K562 (cell line): ENCODE measurements around the gene SLC39A6. TPM values are rescaled to one million over a fixed set of nuclear protein-coding genes. Genes with fewer than 3 reads are reported as not detected.

Experiments used
- CBX5 ChIP-seq: IDR thresholded peaks from 2 replicates; pipeline ENCODE4 v1.6.1; 2014; ENCODE audit warnings: low read depth, borderline replicate concordance
- HOXB6 ChIP-seq: fragments of 250-450 bp; sonication (Bioruptor Pico); IDR thresholded peaks from 2 replicates; pipeline ENCODE4 v1.5.1; 2022; ENCODE audit warnings: mild to moderate bottlenecking, borderline replicate concordance
- NCOA2 ChIP-seq, 2 experiments: fragments of 450-650 bp; IDR thresholded peaks; 2 replicates each; pipeline ENCODE4 v1.6.1; 2018; ENCODE audit warnings: mild to moderate bottlenecking in 2 of 2, moderate library complexity in 1 of 2; ENCODE audit not compliant: partially characterized antibody in 2 of 2
- ZBTB40 ChIP-seq, 2 experiments: fragments of 450-650 bp in 1 of 2; sonication (generic) in 1 of 2; formaldehyde crosslinking in 1 of 2; IDR thresholded peaks; 2 replicates each; pipeline versions ENCODE4 v1.7.1 to v1.9.0; 2016 to 2022; ENCODE audit warnings: inconsistent platforms in 1 of 2, mild to moderate bottlenecking in 1 of 2, missing genetic modification reagents in 1 of 2
- ZNF609 ChIP-seq: sonication (generic); formaldehyde crosslinking; IDR thresholded peaks from 2 replicates; pipeline ENCODE4 v1.8.1; 2023; ENCODE audit warnings: missing genetic modification reagents, mild to moderate bottlenecking, borderline replicate concordance
- polyA plus RNA-seq, 8 experiments: library from polyadenylated mRNA; depleted of rRNA in 4 of 8; stranded (reverse) in 5 of 8; unstranded in 3 of 8; fragments of >200 nt; fragmentation: Nextera tagmentation in 2 of 8; fragmentation: Illumina TruSeq in 1 of 8; extraction: Ambion mirVana in 2 of 8; extraction: Trizol in 1 of 8; gene quantifications; 2 replicates each; pipeline versions ENCODE4 v1.2.1 to v1.2.3, GENCODE V29; 2011 to 2014; ENCODE audit warnings: inconsistent platforms in 1 of 8, missing spikeins in 1 of 8
- total RNA-seq, 7 experiments: library from RNA; depleted of rRNA in 6 of 7; stranded (reverse); fragments of >200 nt in 6 of 7; fragmentation: Illumina TruSeq in 2 of 7; extraction: Trizol in 2 of 7; gene quantifications; 2 replicates each; pipeline versions ENCODE4 v1.2.1 to v1.2.3, GENCODE V29; 2011 to 2021; ENCODE audit warnings: low replicate concordance in 1 of 7

The SLC39A6 gene
- total and polyA plus RNA-seq, 9 of the 15 experiments (the other 6 are each of a cell fraction or from before 2014, with no cell fraction given) = 5.6 to 23.8 (median 17.4) TPM

GRCh38 chr18:36143391-36143790 is 14.3 kb upstream of the SLC39A6 start (continued):
- TF ChIP-seq ZNF609 (no peak), NCOA2 (IDR thresholded peaks at IDR 0.05; ENCODE audit: partially characterized antibody in 2 of 2) (no peak), CBX5 (no peak), HOXB6 (CRISPR knock-in tag) (no peak), ZBTB40 (IDR thresholded peaks at IDR 0.05) (no peak), ZBTB40 (CRISPR knock-in tag; IDR thresholded peaks at IDR 0.05) (no peak)
- TF ChIP-seq, all 486 proteins: peak for 0
